SU-DHL-6 (cell line): ENCODE measurements around the gene RAB1B.

Source experiments
- H2AFZ ChIP-seq: fragments of 200-600 bp; sonication (generic); 2 replicates; pipeline ENCODE4 v1.6.1; 2014; ENCODE audit warnings: low read depth, mild to moderate bottlenecking, moderate library complexity, mixed read lengths, antibody characterized with exemption, low read length; ENCODE audit not compliant: severe bottlenecking
- H3F3A ChIP-seq: fragments of 200-600 bp; shearing (Covaris generic); 2 replicates; pipeline ENCODE4 v1.6.0; 2016; ENCODE audit warnings: antibody characterized with exemption, mild to moderate bottlenecking; ENCODE audit not compliant: insufficient read depth
- H3K27ac ChIP-seq: fragments of 200-600 bp; sonication (generic); 2 replicates; pipeline ENCODE4 v1.5.1; 2016; ENCODE audit warnings: low read depth, mild to moderate bottlenecking, low read length, moderate library complexity, mixed read lengths
- H3K27me3 ChIP-seq: fragments of 200-600 bp; sonication (generic), shearing (Covaris generic); 2 replicates; pipeline ENCODE4 v1.6.0; 2014; ENCODE audit warnings: mild to moderate bottlenecking, low read length
- H3K36me3 ChIP-seq: fragments of 200-600 bp; sonication (generic); 2 replicates; pipeline ENCODE4 v1.6.1; 2014; ENCODE audit warnings: mild to moderate bottlenecking, low read length, mixed read lengths
- H3K4me2 ChIP-seq: fragments of 300-600, 200-600 bp; shearing (Covaris generic), sonication (generic); 2 replicates; pipeline ENCODE4 v1.6.0; 2014; ENCODE audit warnings: low read length, low read depth, mild to moderate bottlenecking; ENCODE audit not compliant: poor library complexity, severe bottlenecking
- H3K4me3 ChIP-seq: fragments of 200-600 bp; sonication (generic); 2 replicates; pipeline ENCODE4 v1.5.1; 2014; ENCODE audit warnings: antibody characterized with exemption, low read length, mild to moderate bottlenecking, mixed read lengths; ENCODE audit not compliant: insufficient read depth, poor library complexity, severe bottlenecking
- H3K79me2 ChIP-seq: fragments of 200-600 bp; sonication (generic); 2 replicates; pipeline ENCODE4 v1.6.1; 2014; ENCODE audit warnings: mild to moderate bottlenecking, low read length, moderate library complexity; ENCODE audit not compliant: insufficient read depth
- H3K9ac ChIP-seq: fragments of 200-600 bp; sonication (generic); 2 replicates; pipeline ENCODE4 v1.7.0; 2014; ENCODE audit warnings: mild to moderate bottlenecking, low read length
- H3K9me2 ChIP-seq: fragments of 200-600 bp; sonication (generic); replicated peaks from 2 replicates; pipeline ENCODE4 v1.6.1; 2014; ENCODE audit warnings: low read length; ENCODE audit not compliant: insufficient read depth
- H3K9me3 ChIP-seq: fragments of 200-600 bp; sonication (generic); 2 replicates; pipeline ENCODE4 v1.6.1; 2014; ENCODE audit warnings: low read length, mixed read lengths; ENCODE audit not compliant: insufficient read depth
- H4K20me1 ChIP-seq: fragments of 200-600 bp; sonication (generic); 2 replicates; pipeline ENCODE4 v1.6.1; 2014; ENCODE audit warnings: low read depth, mild to moderate bottlenecking, antibody characterized with exemption, low read length, moderate library complexity, mixed read lengths
- CTCF ChIP-seq: fragments of 200-600 bp; sonication (generic); IDR thresholded peaks from one replicate; pipeline ENCODE4 v1.5.1; 2017; ENCODE audit warnings: antibody characterized with exemption, mild to moderate bottlenecking, low read length, moderate library complexity; ENCODE audit not compliant: insufficient read depth, poor library complexity, severe bottlenecking
- EZH2phosphoT487 ChIP-seq: fragments of 200-600 bp; sonication (generic), shearing (Covaris generic); conservative IDR thresholded peaks from 2 replicates; pipeline ENCODE4 v1.6.1; 2018; ENCODE audit warnings: mild to moderate bottlenecking, antibody characterized with exemption, low read length, moderate library complexity, mixed read lengths

The RAB1B gene

GRCh38 chr11:66222358-66223149, 45.9 kb upstream of the RAB1B start:
- Histone ChIP-seq H3F3A (no peaks in the 10 kb centered on the region), H3K36me3 (no peaks in the 10 kb centered on the region), H3K79me2 (no peaks in the 10 kb centered on the region), H3K27ac (no peak overlapping the region), H4K20me1 (no peaks in the 10 kb centered on the region), H3K4me2 (peak overlapping the region; percentile 8), H3K9ac (peak overlapping the region; percentile 11; the same call in 1 of the 2 replicates), H3K4me3 (no peak overlapping the region), H2AFZ (no peak overlapping the region), H3K9me3 (no peaks in the 10 kb centered on the region), H3K27me3 (no peaks in the 10 kb centered on the region), H3K9me2 (no peaks in the 10 kb centered on the region)
- peak; percentile 95 for TF ChIP-seq CTCF
- no peak for TF ChIP-seq EZH2phosphoT487

GRCh38 chr11:66224226-66224855, 44.1 kb upstream of the RAB1B start:
- TF ChIP-seq EZH2phosphoT487 (no peak), CTCF (no peak)
- H4K20me1 ChIP-seq: no peaks in the 10 kb centered on the region
- H3K9me2 ChIP-seq: no peaks in the 10 kb centered on the region
- H3K79me2 ChIP-seq: no peaks in the 10 kb centered on the region
- H3K4me3 ChIP-seq: no peak overlapping the region
- H3K27me3 ChIP-seq: no peaks in the 10 kb centered on the region
- no peak overlapping the region for H3K27ac ChIP-seq
- H3K4me2 ChIP-seq: no peak overlapping the region
- H2AFZ ChIP-seq: no peak overlapping the region
- no peaks in the 10 kb centered on the region for H3K36me3 ChIP-seq
- no peak overlapping the region for H3K9ac ChIP-seq
- H3F3A ChIP-seq: no peaks in the 10 kb centered on the region
- H3K9me3 ChIP-seq: no peaks in the 10 kb centered on the region

- TF ChIP-seq EZH2phosphoT487 (no peak), CTCF (no peak)
- Histone ChIP-seq H3K4me3 (no peak overlapping the region), H2AFZ (no peak overlapping the region), H4K20me1 (no peaks in the 10 kb centered on the region), H3F3A (no peaks in the 10 kb centered on the region), H3K9me2 (no peaks in the 10 kb centered on the region), H3K9ac (no peak overlapping the region), H3K27me3 (no peaks in the 10 kb centered on the region), H3K27ac (no peak overlapping the region), H3K4me2 (no peak overlapping the region), H3K36me3 (no peaks in the 10 kb centered on the region), H3K79me2 (no peaks in the 10 kb centered on the region), H3K9me3 (no peaks in the 10 kb centered on the region)
These were observed 43.4 kb upstream of the RAB1B start for GRCh38 chr11:66225066-66225465.
